Measurements from ENCODE around the gene PTPRO.
A peak's percentile ranks its signal among the peaks of the same experiment; 100 is the strongest.

PTPRO gene

DNA sequence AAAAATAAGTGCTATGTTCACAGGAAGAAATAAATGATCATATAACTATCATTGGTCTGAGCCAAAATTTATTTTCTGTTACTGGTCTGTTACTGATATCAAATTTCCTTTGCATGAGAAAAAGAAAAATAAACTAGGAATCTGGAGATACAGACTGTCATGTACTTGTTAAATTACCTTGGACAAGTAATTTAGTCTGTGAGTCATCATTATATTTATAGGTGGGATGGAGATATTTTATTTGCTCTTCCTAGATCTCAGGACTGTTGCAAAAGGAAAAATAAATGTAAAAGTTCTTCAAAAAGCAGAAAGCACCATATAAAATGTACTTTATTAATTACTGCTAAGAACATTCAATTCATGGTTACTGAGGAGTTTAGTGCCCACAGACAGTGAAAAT, 174.4 kb downstream of the PTPRO start:
- in situ Hi-C loops (cut with MboI; ENCODE audit: low pct_unique_long_range_greater_than_20kb, low sequenced_read_pairs): no loop called here
- no peak for DNase-seq

DNA sequence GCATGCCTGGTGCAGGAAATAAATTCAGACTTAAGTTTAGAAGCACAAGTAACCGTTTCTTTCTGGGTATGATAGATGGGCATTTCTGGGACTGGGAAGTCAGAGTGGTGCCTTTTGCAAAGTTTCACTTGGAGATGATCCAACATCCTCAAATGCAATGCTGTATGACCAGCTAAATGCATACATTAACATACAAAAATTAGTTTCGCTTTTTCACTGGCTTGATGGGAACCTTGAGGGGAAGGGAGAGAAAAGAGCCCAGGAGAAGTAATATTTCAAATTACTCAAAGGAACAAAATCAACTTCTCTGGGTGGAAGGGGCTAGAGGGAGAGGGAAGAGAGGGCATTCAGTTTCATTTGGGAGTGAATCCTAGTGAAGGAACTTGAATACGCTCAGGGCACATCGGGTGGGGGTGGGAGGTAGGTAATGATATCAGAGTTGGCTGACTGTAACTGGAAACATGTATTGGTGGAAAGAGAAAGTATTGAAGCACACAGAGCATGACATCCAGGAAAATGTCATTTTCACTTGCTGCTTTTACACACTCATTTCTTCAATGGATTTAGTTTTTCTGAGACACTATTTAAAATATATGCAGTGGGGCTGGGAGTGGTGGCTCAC, 175.5 kb downstream of the PTPRO start:
- DNase-seq: no peak
- in situ Hi-C loops (cut with MboI; ENCODE audit: low pct_unique_long_range_greater_than_20kb, low sequenced_read_pairs): no loop called here

DNA sequence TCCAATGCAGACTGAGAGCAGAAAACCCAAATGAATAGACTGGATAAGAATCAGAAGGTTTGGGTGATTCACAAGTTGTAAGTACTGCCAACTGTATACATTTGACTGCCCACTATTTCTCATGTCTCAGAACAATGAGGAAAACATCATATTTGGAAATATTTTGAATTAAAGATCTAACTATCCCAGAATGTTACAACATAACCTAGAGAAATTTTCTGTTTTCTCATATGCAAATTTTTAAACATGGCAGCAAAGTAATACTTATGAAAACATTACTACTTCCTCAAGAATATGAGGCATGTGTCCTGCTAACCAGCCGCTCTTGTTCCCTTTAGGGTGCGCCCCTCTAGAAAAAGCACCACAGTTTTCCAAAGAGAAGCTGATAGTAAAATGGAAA, 179.9 kb downstream of the PTPRO start:
- in situ Hi-C loops (cut with MboI; ENCODE audit: low pct_unique_long_range_greater_than_20kb, low sequenced_read_pairs): loop anchor here (25.0 kb wide), 1 partner anchor 215 kb away; no protein-coding TSS in a partner anchor
- no peak for DNase-seq

DNA sequence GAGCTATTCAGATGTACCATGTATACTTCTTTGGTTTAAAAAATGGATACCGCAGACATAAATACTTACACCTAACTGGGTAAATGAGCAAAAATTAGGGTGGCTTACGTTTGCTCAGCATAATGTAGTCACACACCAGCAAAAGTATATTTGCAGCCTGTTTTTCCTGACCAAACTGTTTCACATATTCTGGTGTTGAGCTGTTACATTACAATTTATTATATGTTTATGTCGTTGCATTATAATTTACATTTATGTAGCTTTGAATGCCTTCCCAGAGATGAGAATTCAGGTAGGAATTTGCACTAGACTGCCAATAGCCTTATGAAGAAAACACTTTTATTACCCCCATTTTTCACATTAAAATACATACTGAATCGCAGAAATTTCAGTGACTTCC, 183.3 kb downstream of the PTPRO start:
- in situ Hi-C loops (cut with MboI; ENCODE audit: low pct_unique_long_range_greater_than_20kb, low sequenced_read_pairs): loop anchor here (25.0 kb wide), 1 partner anchor 218 kb away; no protein-coding TSS in a partner anchor

DNA sequence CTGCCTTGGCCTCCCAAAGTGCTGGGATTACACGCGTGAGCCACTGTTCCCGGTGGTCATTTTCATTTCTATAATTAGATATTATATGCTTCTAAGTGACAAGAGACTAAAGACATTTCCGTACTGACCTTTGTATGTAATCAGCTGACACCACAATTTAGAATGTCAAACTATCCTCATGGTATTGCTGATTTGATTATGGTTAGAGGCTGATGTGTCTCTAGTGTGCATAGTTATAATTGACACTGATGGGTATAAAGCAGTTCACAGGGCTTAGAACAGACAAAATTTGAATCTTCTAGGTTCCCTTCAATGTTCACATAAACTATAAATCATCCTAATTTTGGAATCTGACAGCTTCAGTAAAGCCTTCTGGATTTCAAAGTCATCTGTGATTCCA, 192.7 kb downstream of the PTPRO start:
- in situ Hi-C loops (cut with MboI; ENCODE audit: low pct_unique_long_range_greater_than_20kb, low sequenced_read_pairs): loop anchor here (25.0 kb wide), 1 partner anchor 228 kb away; no protein-coding TSS in a partner anchor
- DNase-seq: no peak

More for the DNA sequence above, 183.3 kb downstream of the PTPRO start:
- no peak for DNase-seq

DNA sequence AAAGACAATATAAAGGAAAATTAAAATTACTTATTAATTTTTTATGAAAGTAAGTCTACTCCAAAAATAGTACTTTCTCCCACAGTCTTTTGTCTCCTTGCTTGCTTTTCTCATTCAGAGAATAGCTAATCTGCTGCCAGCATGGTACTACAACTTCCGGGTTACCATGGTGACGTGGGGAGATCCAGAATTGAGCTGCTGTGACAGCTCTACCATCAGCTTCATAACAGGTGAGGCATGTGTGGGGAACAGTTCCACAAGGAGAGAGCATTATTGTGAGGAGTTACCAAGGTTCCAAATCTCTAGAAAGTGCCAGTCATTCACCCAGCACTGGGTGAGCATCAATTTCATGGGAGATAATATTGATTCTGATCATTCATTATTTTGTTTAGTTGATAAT, 197.8 kb downstream of the PTPRO start:
- in situ Hi-C loops (cut with MboI; ENCODE audit: low pct_unique_long_range_greater_than_20kb, low sequenced_read_pairs): loop anchor here (25.0 kb wide), 1 partner anchor 233 kb away; no protein-coding TSS in a partner anchor
- DNase-seq: no peak

DNA sequence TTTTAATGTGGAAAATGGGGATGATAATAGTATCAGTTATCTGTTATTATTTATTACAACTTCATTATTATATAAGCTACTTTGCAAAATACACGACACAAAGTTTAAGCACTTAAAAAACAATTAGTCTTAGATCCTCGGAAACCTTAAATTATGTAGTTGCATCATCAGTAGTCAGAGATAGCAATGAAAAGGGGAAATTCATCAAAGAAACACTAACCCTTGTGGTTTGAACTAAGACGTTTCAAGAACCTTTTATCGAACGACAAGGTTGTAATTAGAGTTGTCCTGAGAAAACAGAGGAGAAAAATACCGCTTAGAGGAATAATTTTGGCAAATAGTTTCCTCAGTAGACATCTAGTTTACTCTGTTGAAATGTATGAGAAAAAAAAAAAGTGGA, 198.5 kb downstream of the PTPRO start:
- DNase-seq: peak; percentile 51
- in situ Hi-C loops (cut with MboI; ENCODE audit: low pct_unique_long_range_greater_than_20kb, low sequenced_read_pairs): loop anchor here (25.0 kb wide), 1 partner anchor 234 kb away; no protein-coding TSS in a partner anchor

DNA sequence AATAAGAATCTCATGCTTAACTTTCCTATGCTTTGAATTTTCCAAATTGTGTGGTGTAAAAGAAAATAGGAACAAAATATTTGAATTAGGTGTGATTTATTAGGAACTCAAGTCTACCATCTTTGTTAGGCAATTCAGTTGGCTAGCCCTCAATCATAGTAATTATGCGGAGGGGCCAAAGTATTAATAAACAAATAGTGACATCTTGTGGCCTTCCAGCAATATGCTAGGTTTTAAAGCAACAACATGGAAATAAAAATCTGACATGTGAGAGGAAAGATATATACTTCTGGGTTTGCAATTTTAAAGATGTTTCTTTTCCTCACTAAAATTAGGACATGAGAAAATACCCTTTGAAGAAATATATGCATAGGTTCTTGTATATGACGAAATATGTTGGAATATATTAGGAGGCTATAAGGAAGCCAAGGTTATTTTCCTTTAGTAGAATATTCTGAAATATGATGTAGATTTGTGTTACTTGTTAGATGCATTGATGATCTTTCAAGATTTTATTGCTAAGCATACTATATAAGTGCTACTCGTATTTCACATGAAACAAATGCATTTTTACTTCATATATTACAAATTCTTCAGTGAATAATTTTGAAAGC, 200.4 kb downstream of the PTPRO start:
- peak; percentile 58 for DNase-seq
- in situ Hi-C loops (cut with MboI; ENCODE audit: low pct_unique_long_range_greater_than_20kb, low sequenced_read_pairs): loop anchor here (25.0 kb wide), 1 partner anchor 235 kb away; no protein-coding TSS in a partner anchor

DNA sequence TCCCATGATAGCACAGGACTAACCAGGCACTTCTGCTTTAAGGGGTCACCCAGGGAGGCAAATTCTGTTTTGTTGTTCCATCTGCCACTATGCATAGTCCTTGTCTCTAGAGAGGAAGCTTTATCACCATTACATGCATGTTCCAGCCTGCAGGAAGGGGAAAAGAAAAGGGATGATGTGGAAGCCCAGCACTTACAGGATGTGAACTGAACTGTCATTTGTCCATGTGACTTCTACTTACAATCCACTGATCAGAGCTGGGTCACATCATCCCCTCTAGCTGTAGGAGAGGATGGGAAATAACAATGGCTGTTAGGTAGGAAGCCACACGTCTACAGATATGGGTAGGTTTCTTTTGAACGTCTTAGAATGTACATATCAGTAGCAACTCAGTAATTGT, 203.1 kb downstream of the PTPRO start:
- DNase-seq: no peak

DNA sequence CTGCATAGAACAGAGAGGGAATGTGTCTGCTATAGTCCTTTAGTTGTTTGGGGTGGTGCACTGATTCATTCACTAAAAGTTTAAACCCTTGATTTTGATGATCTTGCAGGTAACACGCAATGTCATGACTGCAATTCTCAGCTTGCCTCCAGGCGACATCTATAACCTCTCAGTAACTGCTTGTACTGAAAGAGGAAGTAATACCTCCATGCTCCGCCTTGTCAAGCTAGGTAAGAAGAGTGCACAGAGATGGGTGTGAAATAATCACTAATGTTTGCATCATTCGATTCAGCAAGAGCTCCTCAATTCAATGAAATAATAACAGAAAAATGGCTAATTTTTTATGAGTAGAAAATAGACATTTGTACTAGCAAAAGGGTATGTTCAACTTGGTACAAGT, 203.7 kb downstream of the PTPRO start:
- DNase-seq: peak; percentile 53
- in situ Hi-C loops (cut with MboI; ENCODE audit: low pct_unique_long_range_greater_than_20kb, low sequenced_read_pairs): no loop called here

More for the DNA sequence above, 203.1 kb downstream of the PTPRO start:
- in situ Hi-C loops (cut with MboI; ENCODE audit: low pct_unique_long_range_greater_than_20kb, low sequenced_read_pairs): no loop called here

DNA sequence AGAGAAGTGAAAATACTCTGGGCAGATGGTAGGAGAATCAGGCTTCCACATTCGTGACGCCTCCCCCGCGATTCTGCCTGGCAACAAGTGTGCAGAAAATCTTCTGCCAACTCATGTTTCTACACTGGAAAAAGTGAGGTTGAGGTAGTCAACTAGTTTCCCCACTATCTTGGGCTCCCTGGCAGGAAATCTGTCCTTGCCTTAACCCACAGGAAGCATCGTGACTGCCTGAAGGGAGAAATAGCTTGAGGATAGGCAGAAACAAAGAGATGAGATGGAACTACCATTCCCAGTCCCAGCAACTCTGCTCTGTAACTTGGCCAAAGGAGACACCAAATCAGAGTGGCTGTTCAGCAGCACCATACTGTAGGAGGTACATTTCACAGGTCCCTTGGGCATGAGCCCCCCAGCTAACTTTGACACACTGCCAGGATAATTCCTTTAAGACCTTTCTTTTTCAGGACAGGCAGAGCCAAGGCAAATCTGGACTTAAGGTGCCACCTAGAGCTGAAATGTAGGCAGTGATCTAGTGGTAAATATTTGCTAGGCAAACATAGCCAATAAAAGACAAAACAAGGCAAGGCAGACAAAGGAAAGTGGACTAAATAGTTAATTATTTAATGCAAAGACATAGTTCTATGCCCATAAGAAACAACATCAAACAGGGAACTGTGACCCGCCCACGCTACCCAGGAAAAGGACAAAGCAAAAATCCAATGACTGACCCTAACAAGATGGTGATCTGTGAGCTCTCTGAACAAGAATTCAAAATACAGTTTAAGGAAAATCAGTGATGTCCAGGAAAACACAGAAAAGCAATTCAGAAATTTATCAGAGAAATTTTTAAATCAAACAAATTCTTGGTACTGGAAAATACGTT, 205.1 kb downstream of the PTPRO start:
- DNase-seq: peak; percentile 65
- in situ Hi-C loops (cut with MboI; ENCODE audit: low pct_unique_long_range_greater_than_20kb, low sequenced_read_pairs): no loop called here

DNA sequence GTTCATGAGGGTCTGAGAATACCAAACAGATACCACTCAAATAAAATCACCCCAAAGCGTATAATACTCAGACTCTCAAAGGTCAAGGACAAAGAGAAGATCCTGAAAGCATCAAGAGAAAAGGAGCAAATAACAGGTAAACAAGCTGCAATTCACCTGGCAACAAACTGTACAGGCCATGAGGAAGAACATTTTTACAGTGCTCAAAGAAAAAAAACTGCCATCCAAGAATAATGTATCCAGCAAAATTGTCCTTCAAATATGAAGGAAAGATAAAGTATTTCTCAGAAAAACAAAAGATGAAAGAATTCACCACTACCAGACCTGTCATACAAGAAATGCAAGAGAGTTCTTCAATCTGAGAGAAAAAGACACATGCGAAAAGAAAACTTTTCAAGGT, 206.4 kb downstream of the PTPRO start:
- in situ Hi-C loops (cut with MboI; ENCODE audit: low pct_unique_long_range_greater_than_20kb, low sequenced_read_pairs): no loop called here
- no peak for DNase-seq

DNA sequence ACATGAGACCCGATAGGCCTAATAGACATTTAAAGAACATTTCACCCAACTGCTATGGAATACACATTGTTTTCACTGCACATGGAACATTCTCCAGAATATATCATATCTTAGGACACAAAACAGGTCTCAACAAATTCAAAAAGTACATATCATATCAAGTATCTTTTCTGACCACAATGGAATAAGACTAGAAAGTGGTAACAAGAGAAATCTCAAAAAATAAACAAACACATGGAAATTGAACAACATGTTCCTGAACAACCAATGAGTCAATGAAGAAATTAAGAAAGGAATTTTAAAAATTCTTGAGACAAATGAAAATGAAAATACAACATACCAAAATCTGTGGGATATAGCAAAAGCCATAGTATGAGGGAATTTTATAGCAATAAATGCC, 208.1 kb downstream of the PTPRO start:
- in situ Hi-C loops (cut with MboI; ENCODE audit: low pct_unique_long_range_greater_than_20kb, low sequenced_read_pairs): no loop called here
- no peak for DNase-seq

DNA sequence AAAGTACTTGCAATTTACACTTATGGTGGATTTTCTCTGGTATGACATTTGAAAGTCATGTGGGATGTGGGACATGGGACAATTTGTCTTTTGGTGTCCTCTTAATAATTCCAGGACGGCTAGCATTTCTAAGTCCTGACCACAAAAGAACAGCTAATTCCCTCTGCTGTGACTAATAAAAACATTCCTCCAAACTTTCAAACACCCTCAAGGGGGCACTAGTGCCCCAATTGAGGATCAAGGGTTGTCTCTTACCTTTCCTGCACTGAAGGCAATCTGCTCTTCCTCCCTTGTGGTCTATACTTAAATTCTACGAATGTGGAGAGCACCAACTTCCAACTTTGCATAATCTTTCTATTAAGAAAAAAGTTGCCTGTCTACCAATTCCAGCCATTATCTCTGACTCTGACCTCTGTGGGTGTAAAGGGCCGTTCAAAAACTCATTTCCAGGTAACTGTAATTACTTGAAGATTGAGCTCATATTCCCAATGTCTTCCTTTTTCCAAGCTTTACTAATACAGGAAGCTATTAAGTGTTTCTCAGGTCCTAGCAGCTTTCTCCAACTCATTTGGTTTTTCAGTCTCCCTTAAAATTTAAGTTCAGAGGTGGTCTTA, 210.2 kb downstream of the PTPRO start:
- peak; percentile 79 for DNase-seq
- in situ Hi-C loops (cut with MboI; ENCODE audit: low pct_unique_long_range_greater_than_20kb, low sequenced_read_pairs): no loop called here

DNA sequence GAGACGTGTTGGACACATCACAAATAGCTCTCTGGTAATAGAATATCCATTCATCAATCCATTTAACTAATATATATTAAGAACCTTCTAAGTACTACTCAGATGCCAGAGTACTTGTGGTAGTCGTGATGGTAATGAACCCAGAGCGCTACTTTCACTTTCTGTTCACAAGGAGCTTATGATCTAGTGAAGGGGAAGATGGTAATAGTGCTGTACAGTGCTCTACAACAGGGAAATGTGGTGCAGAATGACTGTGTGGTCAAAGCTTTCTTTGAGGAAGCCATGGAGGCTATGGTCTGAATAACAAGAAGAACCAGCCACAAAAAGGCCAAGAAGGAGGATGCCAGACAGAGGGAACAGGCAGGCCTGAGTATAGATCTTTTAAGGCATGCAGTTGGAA, 212.0 kb downstream of the PTPRO start:
- in situ Hi-C loops (cut with MboI; ENCODE audit: low pct_unique_long_range_greater_than_20kb, low sequenced_read_pairs): no loop called here

DNA sequence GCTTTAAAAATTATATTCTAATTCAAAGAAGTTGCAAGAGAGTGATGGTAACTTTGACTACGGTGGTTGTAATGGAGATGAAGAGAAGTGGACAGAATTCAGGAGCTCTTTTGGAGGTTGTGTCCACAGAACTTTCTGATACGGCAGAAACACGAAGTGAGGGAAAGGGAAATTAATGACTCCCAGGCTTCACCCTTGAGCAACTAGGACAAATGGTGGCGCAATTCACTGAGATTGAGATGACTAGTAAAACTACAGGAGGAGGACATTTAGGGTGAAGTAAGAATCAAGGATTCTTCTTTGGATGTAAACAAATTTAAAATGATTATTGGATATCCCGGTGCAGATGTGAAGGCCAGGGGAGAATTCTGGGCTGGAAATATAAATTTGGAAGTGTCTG, 212.6 kb downstream of the PTPRO start:
- no peak for DNase-seq
- in situ Hi-C loops (cut with MboI; ENCODE audit: low pct_unique_long_range_greater_than_20kb, low sequenced_read_pairs): no loop called here

More for the DNA sequence above, 212.0 kb downstream of the PTPRO start:
- peak; percentile 66 for DNase-seq

DNA sequence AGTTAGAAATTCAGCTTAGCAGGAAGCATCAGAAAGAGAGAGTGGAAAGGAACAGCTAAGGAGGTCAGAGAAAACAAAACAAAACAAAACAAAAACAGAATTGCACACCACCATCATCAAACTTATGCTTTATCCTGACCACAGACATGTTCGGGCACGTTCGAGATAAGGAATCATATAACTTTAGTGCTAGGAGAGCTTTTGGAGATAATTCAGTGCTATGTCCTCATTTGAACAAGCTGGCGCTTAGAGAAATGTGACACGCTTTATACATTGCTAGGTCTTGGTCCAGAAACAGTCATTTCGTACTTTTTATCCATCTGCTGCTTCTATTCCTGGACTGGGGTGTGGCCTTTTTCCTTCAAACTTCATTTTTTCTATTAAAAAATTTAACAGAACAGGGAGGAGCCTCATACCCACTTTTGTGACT, 213.1 kb downstream of the PTPRO start:
- in situ Hi-C loops (cut with MboI; ENCODE audit: low pct_unique_long_range_greater_than_20kb, low sequenced_read_pairs): no loop called here

DNA sequence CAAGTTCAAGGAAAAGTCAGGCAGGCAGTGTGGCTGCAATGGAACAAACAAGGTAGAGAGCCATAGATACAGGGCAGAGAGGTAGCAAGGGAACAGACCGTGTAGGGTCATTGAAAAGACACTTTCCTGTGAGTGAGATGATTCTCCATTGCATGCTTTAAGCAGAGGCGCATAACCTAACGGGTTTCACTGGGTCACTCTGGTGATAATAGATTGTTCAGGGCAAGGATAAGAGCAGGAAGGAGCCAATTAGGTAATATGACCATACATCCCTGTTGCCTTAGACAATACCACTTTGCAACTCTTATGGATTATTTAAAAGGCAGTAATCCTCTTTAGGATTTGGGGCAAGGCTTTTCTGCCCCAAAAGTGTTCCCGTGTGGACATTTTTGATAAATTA, 214.1 kb downstream of the PTPRO start:
- in situ Hi-C loops (cut with MboI; ENCODE audit: low pct_unique_long_range_greater_than_20kb, low sequenced_read_pairs): no loop called here
- no peak for DNase-seq

More for the DNA sequence above, 213.1 kb downstream of the PTPRO start:
- DNase-seq: no peak

DNA sequence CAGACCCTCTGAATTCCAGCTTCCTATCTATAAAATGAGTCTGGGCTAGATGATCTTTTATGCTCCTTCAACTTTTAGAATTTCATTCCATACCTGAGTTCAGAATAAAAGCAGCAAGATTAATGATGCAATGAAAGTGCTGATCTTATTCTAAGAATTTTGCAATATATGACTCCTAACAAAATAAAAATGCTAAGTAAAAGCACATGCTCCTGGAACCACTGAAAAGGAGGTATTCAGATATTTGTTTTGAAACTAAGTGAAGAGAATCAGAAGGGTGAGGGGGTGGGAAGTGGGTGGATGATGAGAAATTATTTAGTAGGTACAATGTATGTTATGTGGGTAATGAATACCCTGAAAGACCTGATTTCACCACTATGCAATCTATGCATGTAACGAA, 216.6 kb downstream of the PTPRO start:
- in situ Hi-C loops (cut with MboI; ENCODE audit: low pct_unique_long_range_greater_than_20kb, low sequenced_read_pairs): no loop called here
- no peak for DNase-seq
